ENCODE measurements around the gene HPCAL1. TPM values are rescaled to one million over a fixed set of nuclear protein-coding genes. Genes with fewer than 3 reads are reported as not detected.

The HPCAL1 gene
- total RNA-seq, 1 donor from 2014 or later: 12.3 TPM

GRCh38 chr2:10285191-10285555 lies 17.5 kb upstream of the HPCAL1 start:
- H2AFZ ChIP-seq (ENCODE audit: low read depth, low read length): no peak overlapping the region
- H3K9ac ChIP-seq (ENCODE audit: low read length): no peak overlapping the region
- FAIRE-seq: no peak
- TF ChIP-seq CTCF (IDR thresholded peaks at IDR 0.05; ENCODE audit: insufficient read depth, low read depth, low read length) (no peak), EZH2 (IDR thresholded peaks at IDR 0.05; ENCODE audit: insufficient read depth, low read length) (no peak)
- H3K4me3 ChIP-seq (ENCODE audit: insufficient read depth, low read depth, low read length): no peak overlapping the region
- Mint-ChIP-seq H3K27ac (ENCODE audit: unreplicated experiment) (no peak overlapping the region), H3K27me3 (ENCODE audit: low read depth, unreplicated experiment) (peaks cover 7% of the 10 kb centered on the region), H3K9me3 (ENCODE audit: unreplicated experiment) (no peaks in the 10 kb centered on the region), H3K36me3 (ENCODE audit: low read depth, unreplicated experiment) (no peaks in the 10 kb centered on the region), H3K4me3 (ENCODE audit: unreplicated experiment) (no peak overlapping the region), H3K4me1 (ENCODE audit: low read depth, unreplicated experiment) (peaks cover 14% of the 10 kb centered on the region)
- no peaks in the 10 kb centered on the region for H3K9me3 ChIP-seq (ENCODE audit: insufficient read depth, low read depth, low read length)
- H4K20me1 ChIP-seq (ENCODE audit: insufficient read depth, low read length): no peaks in the 10 kb centered on the region
- no peak for DNase-seq (ENCODE audit: low read depth)
- no peaks in the 10 kb centered on the region for H3K79me2 ChIP-seq (ENCODE audit: insufficient read depth, low read length)
- no peaks in the 10 kb centered on the region for H3K36me3 ChIP-seq (ENCODE audit: insufficient read depth, low read length)
- peaks cover 45% of the 10 kb centered on the region for H3K4me1 ChIP-seq (ENCODE audit: insufficient read depth, low read length)
- H3K27me3 ChIP-seq (ENCODE audit: insufficient read depth, low read length): no peaks in the 10 kb centered on the region
- H3K27ac ChIP-seq (ENCODE audit: low read depth, low read length): no peak overlapping the region
- H3K4me2 ChIP-seq (ENCODE audit: low read length): no peak overlapping the region

- H3K4me1 Mint-ChIP-seq (ENCODE audit: low read depth, unreplicated experiment): peaks cover 15% of the 10 kb centered on the region
- H3K36me3 ChIP-seq (ENCODE audit: insufficient read depth, low read length): no peaks in the 10 kb centered on the region
These were observed 17.0 kb upstream of the HPCAL1 start for GRCh38 chr2:10285556-10286198.

More at GRCh38 chr2:10285556-10286198, 17.0 kb upstream of the HPCAL1 start:
- no peaks in the 10 kb centered on the region for H3K9me3 Mint-ChIP-seq (ENCODE audit: unreplicated experiment)
- H4K20me1 ChIP-seq (ENCODE audit: insufficient read depth, low read length): no peaks in the 10 kb centered on the region
- no peak overlapping the region for H3K4me3 ChIP-seq (ENCODE audit: insufficient read depth, low read depth, low read length)
- no peak for DNase-seq (ENCODE audit: low read depth)
- H3K27me3 ChIP-seq (ENCODE audit: insufficient read depth, low read length): no peaks in the 10 kb centered on the region
- FAIRE-seq: no peak
- H3K27ac Mint-ChIP-seq (ENCODE audit: unreplicated experiment): no peak overlapping the region
- no peaks in the 10 kb centered on the region for H3K36me3 Mint-ChIP-seq (ENCODE audit: low read depth, unreplicated experiment)
- no peak for TF ChIP-seq CTCF (IDR thresholded peaks at IDR 0.05; ENCODE audit: insufficient read depth, low read depth, low read length)
- TF ChIP-seq EZH2 (IDR thresholded peaks at IDR 0.05; ENCODE audit: insufficient read depth, low read length): no peak
- no peak overlapping the region for H3K4me3 Mint-ChIP-seq (ENCODE audit: unreplicated experiment)
- H2AFZ ChIP-seq (ENCODE audit: low read depth, low read length): peak overlapping the region; percentile 36
- peaks cover 46% of the 10 kb centered on the region for H3K4me1 ChIP-seq (ENCODE audit: insufficient read depth, low read length)
- no peaks in the 10 kb centered on the region for H3K9me3 ChIP-seq (ENCODE audit: insufficient read depth, low read depth, low read length)
- no peak overlapping the region for H3K4me2 ChIP-seq (ENCODE audit: low read length)
- no peaks in the 10 kb centered on the region for H3K79me2 ChIP-seq (ENCODE audit: insufficient read depth, low read length)
- peaks cover 7% of the 10 kb centered on the region for H3K27me3 Mint-ChIP-seq (ENCODE audit: low read depth, unreplicated experiment)
- H3K9ac ChIP-seq (ENCODE audit: low read length): no peak overlapping the region
- H3K27ac ChIP-seq (ENCODE audit: low read depth, low read length): no peak overlapping the region
